ENCODE data around the gene CABP1. TPM values are rescaled to one million over a fixed set of nuclear protein-coding genes. Genes with fewer than 3 reads are reported as not detected.
A peak's percentile ranks its signal among the peaks of the same experiment; 100 is the strongest.

Gene CABP1
- total RNA-seq, 4 donors from 2014 or later: 0.54 to 3.3 (median 0.95) TPM; not detected in 1

DNA sequence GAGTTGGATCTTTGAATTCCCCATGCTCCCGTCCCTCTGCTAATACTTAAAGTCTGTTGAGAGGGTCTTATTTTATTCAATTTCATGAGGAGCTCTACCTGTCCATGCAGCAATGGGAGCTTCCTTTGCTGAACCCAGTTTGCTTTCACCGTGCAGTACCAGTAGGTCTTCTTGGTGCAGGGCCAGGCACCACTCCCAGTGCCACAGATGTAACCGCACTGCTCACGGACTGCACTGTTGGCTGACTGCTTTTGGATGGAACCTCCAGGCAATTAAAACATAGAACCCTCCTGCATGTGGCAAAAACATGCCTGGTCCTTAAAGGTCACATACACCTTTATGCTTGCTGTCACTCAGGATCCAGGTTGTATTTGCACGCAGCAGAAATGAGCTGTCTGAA, 9.3 kb upstream of the CABP1 start:
- no peaks in the 10 kb centered on the region for H3K4me1 ChIP-seq
- no peak for DNase-seq
- no peaks in the 10 kb centered on the region for H3K9me3 ChIP-seq
- no peaks in the 10 kb centered on the region for H3K27me3 ChIP-seq
- H3K36me3 ChIP-seq: no peaks in the 10 kb centered on the region
- TF ChIP-seq POLR2A (IDR thresholded peaks at IDR 0.05) (no peak), CTCF (IDR thresholded peaks at IDR 0.05) (no peak)
- H3K27ac ChIP-seq: no peak overlapping the region
- H3K4me3 ChIP-seq: no peak overlapping the region

GRCh38 chr12:120640861-120641833, 721 bp downstream of the CABP1 start:
- Histone ChIP-seq H3K27me3 (peaks cover 0 to 15% of the 10 kb centered on the region in 2 donors), H3K4me3 (peak overlapping the region; percentile 37 to 67 (median 62)), H3K9me3 (no peaks in the 10 kb centered on the region), H3K27ac (no peak overlapping the region), H3K4me1 (peaks cover 0 to 9% (median 5%) of the 10 kb centered on the region in 4 donors), H3K36me3 (no peaks in the 10 kb centered on the region)
- TF ChIP-seq CTCF (IDR thresholded peaks at IDR 0.05) (no peak), POLR2A (IDR thresholded peaks at IDR 0.05) (no peak)
- DNase-seq: peak; percentile 29 to 74 (median 67)

DNA sequence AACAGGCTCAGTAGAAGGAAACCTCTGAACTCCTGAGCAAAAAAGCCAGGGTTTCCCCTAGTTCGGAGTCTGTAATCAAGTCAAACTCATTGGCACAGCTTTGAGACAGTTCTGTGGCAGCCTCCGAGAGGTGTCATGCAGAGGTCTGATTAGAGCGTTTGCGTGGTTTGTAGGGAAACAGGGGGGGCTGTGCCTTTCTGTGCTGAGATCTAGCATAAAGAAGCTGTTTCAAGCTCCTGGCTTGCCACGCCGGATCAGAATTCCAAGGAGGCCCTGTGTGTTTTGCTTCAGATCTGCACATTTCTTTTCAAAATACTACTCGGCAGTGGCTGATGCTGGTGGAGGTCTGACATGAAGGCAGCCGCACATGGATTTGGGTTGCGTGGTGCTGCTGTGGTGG, 1.7 kb downstream of the CABP1 start:
- Histone ChIP-seq H3K27ac (no peak overlapping the region), H3K36me3 (no peaks in the 10 kb centered on the region), H3K27me3 (peaks cover 0 to 15% of the 10 kb centered on the region in 2 donors), H3K4me1 (peaks cover 0 to 9% (median 5%) of the 10 kb centered on the region in 4 donors), H3K9me3 (no peaks in the 10 kb centered on the region), H3K4me3 (no peak overlapping the region)
- TF ChIP-seq CTCF (IDR thresholded peaks at IDR 0.05) (no peak), POLR2A (IDR thresholded peaks at IDR 0.05) (no peak)
- DNase-seq: no peak

GRCh38 chr12:120642826-120643225, 2.4 kb downstream of the CABP1 start:
- peaks cover 0 to 15% of the 10 kb centered on the region in 2 donors for H3K27me3 ChIP-seq
- no peak overlapping the region for H3K27ac ChIP-seq
- H3K4me3 ChIP-seq: no peak overlapping the region
- DNase-seq: no peak
- H3K4me1 ChIP-seq: peaks cover 0 to 9% (median 5%) of the 10 kb centered on the region in 4 donors
- TF ChIP-seq POLR2A (IDR thresholded peaks at IDR 0.05) (no peak), CTCF (IDR thresholded peaks at IDR 0.05) (no peak)
- no peaks in the 10 kb centered on the region for H3K36me3 ChIP-seq
- no peaks in the 10 kb centered on the region for H3K9me3 ChIP-seq

GRCh38 chr12:120643574-120643973, 3.1 kb downstream of the CABP1 start:
- Histone ChIP-seq H3K36me3 (no peaks in the 10 kb centered on the region), H3K27me3 (peaks cover 0 to 15% of the 10 kb centered on the region in 2 donors), H3K4me3 (no peak overlapping the region), H3K4me1 (peaks cover 0 to 9% (median 5%) of the 10 kb centered on the region in 4 donors), H3K27ac (no peak overlapping the region), H3K9me3 (no peaks in the 10 kb centered on the region)
- DNase-seq: no peak
- TF ChIP-seq POLR2A (IDR thresholded peaks at IDR 0.05): no peak
- no peak for TF ChIP-seq CTCF (IDR thresholded peaks at IDR 0.05)
